ENCODE results near the gene PLIN5.
"Not testable (repeated sequence)": the region's sequence is repeated elsewhere in the genome, so short reads cannot be mapped to it uniquely, and the experiment has no call there.

Gene PLIN5

GRCh38 chr19:4570402-4570801 lies 35.4 kb upstream of the PLIN5 start:
- Histone ChIP-seq H3K4me3 (replicated peaks; ENCODE audit: low read depth, low read length) (no peak overlapping the region), H3K27me3 (replicated peaks; ENCODE audit: control insufficient read depth, insufficient read depth, low read length) (no peaks in the 10 kb centered on the region; the same call in 1 of the 2 replicates), H3K36me3 (ENCODE audit: control insufficient read depth, insufficient read depth, low read length) (no peaks in the 10 kb centered on the region)
- TF ChIP-seq CTCF (IDR thresholded peaks at IDR 0.05; ENCODE audit: insufficient read depth, low read length, poor library complexity, severe bottlenecking) = no peak
- no peak for DNase-seq (ENCODE audit: extremely low read depth, insufficient read length)

DNA sequence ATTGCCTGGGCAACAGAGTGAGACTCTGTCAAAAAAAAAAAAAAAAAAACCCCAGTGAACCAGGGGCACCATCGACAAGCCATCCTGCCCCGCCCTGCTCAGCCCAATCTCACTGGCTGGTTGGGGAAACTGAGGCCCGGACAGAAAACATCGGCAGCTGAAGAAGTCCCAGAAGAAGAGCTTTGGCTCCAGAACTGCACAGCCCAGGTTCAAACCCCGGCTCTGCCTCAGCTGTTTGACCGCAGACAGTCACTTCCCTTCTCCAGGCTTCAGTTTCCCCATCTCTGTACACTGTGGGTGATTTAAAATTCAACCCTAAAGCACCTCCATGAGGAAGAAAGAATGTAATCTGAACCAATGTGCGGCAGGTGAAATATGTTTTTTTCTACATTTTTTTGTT lies 33.9 kb upstream of the PLIN5 start:
- Histone ChIP-seq H3K4me3 (replicated peaks; ENCODE audit: low read depth, low read length) (no peak overlapping the region), H3K27me3 (replicated peaks; ENCODE audit: control insufficient read depth, insufficient read depth, low read length) (no peaks in the 10 kb centered on the region), H3K36me3 (ENCODE audit: control insufficient read depth, insufficient read depth, low read length) (no peaks in the 10 kb centered on the region)
- TF ChIP-seq CTCF (IDR thresholded peaks at IDR 0.05; ENCODE audit: insufficient read depth, low read length, poor library complexity, severe bottlenecking) = no peak
- DNase-seq (ENCODE audit: extremely low read depth, insufficient read length) = no peak

- no peak for DNase-seq (ENCODE audit: extremely low read depth, insufficient read length)
- Histone ChIP-seq H3K4me3 (replicated peaks; ENCODE audit: low read depth, low read length) (no peak overlapping the region), H3K36me3 (ENCODE audit: control insufficient read depth, insufficient read depth, low read length) (no peaks in the 10 kb centered on the region), H3K27me3 (replicated peaks; ENCODE audit: control insufficient read depth, insufficient read depth, low read length) (no peaks in the 10 kb centered on the region)
- TF ChIP-seq CTCF (IDR thresholded peaks at IDR 0.05; ENCODE audit: insufficient read depth, low read length, poor library complexity, severe bottlenecking) = peak; percentile 85
Measured at GRCh38 chr19:4567584-4568071, 32.6 kb upstream of the PLIN5 start.

- Histone ChIP-seq H3K36me3 (ENCODE audit: control insufficient read depth, insufficient read depth, low read length) (no peaks in the 10 kb centered on the region), H3K27me3 (replicated peaks; ENCODE audit: control insufficient read depth, insufficient read depth, low read length) (no peaks in the 10 kb centered on the region), H3K4me3 (replicated peaks; ENCODE audit: low read depth, low read length) (no peak overlapping the region)
- DNase-seq (ENCODE audit: extremely low read depth, insufficient read length) = no peak
- no peak for TF ChIP-seq CTCF (IDR thresholded peaks at IDR 0.05; ENCODE audit: insufficient read depth, low read length, poor library complexity, severe bottlenecking)
Measured at GRCh38 chr19:4566402-4567051, 31.5 kb upstream of the PLIN5 start.

DNA sequence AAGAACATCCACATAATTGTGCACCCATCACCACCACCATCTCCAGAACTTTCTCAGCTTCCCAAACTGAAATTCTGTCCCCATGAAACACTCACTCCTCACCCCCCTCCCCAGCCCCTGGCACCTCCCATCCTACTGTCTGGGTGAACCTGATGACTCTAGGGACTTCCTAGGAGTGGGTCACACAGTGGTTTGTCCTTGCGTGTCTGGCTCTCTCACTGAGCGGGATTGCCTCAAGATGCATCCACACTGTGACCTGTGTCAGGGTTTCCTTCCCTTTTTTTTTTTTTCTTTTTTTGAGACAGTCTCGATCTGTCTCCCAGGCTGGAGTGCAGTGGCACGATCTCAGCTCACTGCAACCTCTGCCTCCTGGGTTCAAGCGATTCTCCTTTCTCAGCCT lies 28.5 kb upstream of the PLIN5 start:
- not testable (repeated sequence) for DNase-seq (ENCODE audit: extremely low read depth, insufficient read length); H3K27me3 ChIP-seq (replicated peaks; ENCODE audit: control insufficient read depth, insufficient read depth, low read length); H3K36me3 ChIP-seq (ENCODE audit: control insufficient read depth, insufficient read depth, low read length); H3K4me3 ChIP-seq (replicated peaks; ENCODE audit: low read depth, low read length)

GRCh38 chr19:4562085-4562484 lies 27.1 kb upstream of the PLIN5 start:
- not testable (repeated sequence) for H3K27me3 ChIP-seq (replicated peaks; ENCODE audit: control insufficient read depth, insufficient read depth, low read length); DNase-seq (ENCODE audit: extremely low read depth, insufficient read length); H3K4me3 ChIP-seq (replicated peaks; ENCODE audit: low read depth, low read length); H3K36me3 ChIP-seq (ENCODE audit: control insufficient read depth, insufficient read depth, low read length)

GRCh38 chr19:4559569-4559968 lies 24.5 kb upstream of the PLIN5 start, which contains the start of gene SEMA6B:
SEMA6B (minus strand) TSS chr19:4559684; CDS start chr19:4558457, 1,227 bp downstream.
- DNase-seq (ENCODE audit: extremely low read depth, insufficient read length) = no peak
- H3K27me3 ChIP-seq (replicated peaks; ENCODE audit: control insufficient read depth, insufficient read depth, low read length) = no peaks in the 10 kb centered on the region
- no peak for TF ChIP-seq CTCF (IDR thresholded peaks at IDR 0.05; ENCODE audit: insufficient read depth, low read length, poor library complexity, severe bottlenecking)
- no peak within 1 kb of the TSS for H3K4me3 ChIP-seq (replicated peaks; ENCODE audit: low read depth, low read length)
- H3K36me3 ChIP-seq (ENCODE audit: control insufficient read depth, insufficient read depth, low read length) = no peaks in the 10 kb centered on the region

Data from GM06990 (cell line).